GM23338 (cell line): ENCODE results near the gene GSTP1. TPM values are rescaled to one million over a fixed set of nuclear protein-coding genes. Genes with fewer than 3 reads are reported as not detected.

Source experiments
- polyA plus RNA-seq: library from polyadenylated mRNA; unstranded; fragments of >200 nt; fragmentation: Nextera tagmentation; extraction: Ambion mirVana; gene quantifications from 2 replicates; pipeline ENCODE4 v1.2.1, GENCODE V29; 2016
- small RNA-seq: library from RNA; depleted of rRNA; stranded (forward); fragments of <200 nt; gene quantifications from one replicate; pipeline ENCODE3, GENCODE V24; 2014; ENCODE audit warnings: low replicate concordance
- total RNA-seq: library from RNA; depleted of rRNA; stranded (reverse); fragments of >200 nt; shearing (Covaris generic); gene quantifications from 2 replicates; pipeline ENCODE4 v1.2.3, GENCODE V29; 2014; rRNA removed

Gene GSTP1
- total and polyA plus RNA-seq, 2 experiments from 2014 or later = 1,776 to 1,881 TPM

Small RNA genes lying within 50 kb of the gene (small RNA-seq; reads per million reads assigned to genes)
- not detected for gene AP003385.3

Other genes with a start within 250 kb of the GSTP1 start
- gene POLD4, start 230.3 kb upstream of the GSTP1 start, total RNA-seq = 15.9 and 23.0 TPM in 2 replicates
- gene POLD4, start 230.3 kb upstream of the GSTP1 start, polyA plus RNA-seq = 16.2 and 18.8 TPM in 2 replicates
- gene CLCF1, start 210.2 kb upstream of the GSTP1 start, total RNA-seq = 0.19 TPM in 1 of 2 replicates, not detected in the other
- 0.17 and 0.32 TPM in 2 replicates for gene CLCF1, start 210.2 kb upstream of the GSTP1 start, polyA plus RNA-seq
- 13.9 and 16.5 TPM in 2 replicates for gene RAD9A, start 191.8 kb upstream of the GSTP1 start, total RNA-seq
- gene RAD9A, start 191.8 kb upstream of the GSTP1 start, polyA plus RNA-seq = 17.0 and 18.9 TPM in 2 replicates
- gene PPP1CA, start 182.0 kb upstream of the GSTP1 start, total RNA-seq = 227 and 237 TPM in 2 replicates
- 217 TPM in 2 replicates for gene PPP1CA, start 182.0 kb upstream of the GSTP1 start, polyA plus RNA-seq
- gene TBC1D10C, start 179.7 kb upstream of the GSTP1 start, total RNA-seq = 0.31 and 0.35 TPM in 2 replicates
- gene TBC1D10C, start 179.7 kb upstream of the GSTP1 start, polyA plus RNA-seq = 0.17 and 0.31 TPM in 2 replicates
- gene CARNS1, start 168.1 kb upstream of the GSTP1 start, total RNA-seq = 0.27 and 0.76 TPM in 2 replicates
- 0.52 and 0.63 TPM in 2 replicates for gene CARNS1, start 168.1 kb upstream of the GSTP1 start, polyA plus RNA-seq
- gene RPS6KB2, start 155.3 kb upstream of the GSTP1 start, total RNA-seq = 41.3 and 48.2 TPM in 2 replicates
- gene RPS6KB2, start 155.3 kb upstream of the GSTP1 start, polyA plus RNA-seq = 27.7 and 29.5 TPM in 2 replicates
- 0.85 and 3.5 TPM in 2 replicates for gene PTPRCAP, start 146.1 kb upstream of the GSTP1 start, total RNA-seq
- gene PTPRCAP, start 146.1 kb upstream of the GSTP1 start, polyA plus RNA-seq = 2.7 and 3.3 TPM in 2 replicates
- 77.5 and 91.1 TPM in 2 replicates for gene CORO1B, start 140.3 kb upstream of the GSTP1 start, total RNA-seq
- gene CORO1B, start 140.3 kb upstream of the GSTP1 start, polyA plus RNA-seq = 61.5 and 69.5 TPM in 2 replicates
- gene GPR152, start 131.1 kb upstream of the GSTP1 start, total RNA-seq = not detected in 2 replicates
- not detected in 2 replicates for gene GPR152, start 131.1 kb upstream of the GSTP1 start, polyA plus RNA-seq
- 0.28 TPM in 1 of 2 replicates, not detected in the other for gene CABP4, start 128.5 kb upstream of the GSTP1 start, total RNA-seq
- not detected in 2 replicates for gene CABP4, start 128.5 kb upstream of the GSTP1 start, polyA plus RNA-seq
- 61.4 and 101 TPM in 2 replicates for gene TMEM134, start 114.6 kb upstream of the GSTP1 start, total RNA-seq
- 64.7 and 69.2 TPM in 2 replicates for gene TMEM134, start 114.6 kb upstream of the GSTP1 start, polyA plus RNA-seq
- 22.1 and 29.1 TPM in 2 replicates for gene AIP, start 100.8 kb upstream of the GSTP1 start, total RNA-seq
- gene AIP, start 100.8 kb upstream of the GSTP1 start, polyA plus RNA-seq = 32.1 and 33.3 TPM in 2 replicates
- gene PITPNM1, start 78.4 kb upstream of the GSTP1 start, total RNA-seq = 46.8 and 57.1 TPM in 2 replicates
- gene PITPNM1, start 78.4 kb upstream of the GSTP1 start, polyA plus RNA-seq = 8.7 and 9.1 TPM in 2 replicates
- 39.8 and 48.6 TPM in 2 replicates for gene CDK2AP2, start 75.7 kb upstream of the GSTP1 start, total RNA-seq
- gene CDK2AP2, start 75.7 kb upstream of the GSTP1 start, polyA plus RNA-seq = 120 and 128 TPM in 2 replicates
- gene CABP2, start 60.4 kb upstream of the GSTP1 start, total RNA-seq = not detected in 2 replicates
- gene CABP2, start 60.4 kb upstream of the GSTP1 start, polyA plus RNA-seq = not detected in 2 replicates
- 202 and 241 TPM in 2 replicates for gene NDUFV1, start 23.1 kb downstream of the GSTP1 start, total RNA-seq
- gene NDUFV1, start 23.1 kb downstream of the GSTP1 start, polyA plus RNA-seq = 98.6 and 104 TPM in 2 replicates
- 5.0 and 6.6 TPM in 2 replicates for gene NUDT8, start 46.1 kb downstream of the GSTP1 start, total RNA-seq
- gene NUDT8, start 46.1 kb downstream of the GSTP1 start, polyA plus RNA-seq = 15.1 and 16.4 TPM in 2 replicates
- gene TBX10, start 56.0 kb downstream of the GSTP1 start, total RNA-seq = 0.10 TPM in 1 of 2 replicates, not detected in the other
- gene TBX10, start 56.0 kb downstream of the GSTP1 start, polyA plus RNA-seq = not detected in 2 replicates
- 0.31 and 0.87 TPM in 2 replicates for gene ACY3, start 66.9 kb downstream of the GSTP1 start, total RNA-seq
- not detected in 2 replicates for gene ACY3, start 66.9 kb downstream of the GSTP1 start, polyA plus RNA-seq
- gene ALDH3B2, start 90.8 kb downstream of the GSTP1 start, total RNA-seq = not detected in 2 replicates
- gene ALDH3B2, start 90.8 kb downstream of the GSTP1 start, polyA plus RNA-seq = not detected in 2 replicates